Calu3 (cell line): ENCODE results near the gene SLC25A4. TPM values are rescaled to one million over a fixed set of nuclear protein-coding genes. Genes with fewer than 3 reads are reported as not detected.

Experiments
- total RNA-seq: library from RNA; stranded (reverse); gene quantifications from 2 replicates; pipeline ENCODE4 v1.2.3, GENCODE V29; 2022

The SLC25A4 gene
- total RNA-seq, 1 experiment from 2014 or later, result 15.2 TPM

Other genes starting within 250 kb of the SLC25A4 start
- not detected in 2 replicates for gene HELT, start 124.8 kb upstream of the SLC25A4 start, total RNA-seq
- 36.9 and 38.4 TPM in 2 replicates for gene CFAP97, start 60.7 kb downstream of the SLC25A4 start, total RNA-seq
- gene SNX25, start 66.3 kb downstream of the SLC25A4 start, total RNA-seq, result 15.9 and 16.1 TPM in 2 replicates